Measurements from ENCODE around the gene SLC23A1.

Gene SLC23A1

DNA sequence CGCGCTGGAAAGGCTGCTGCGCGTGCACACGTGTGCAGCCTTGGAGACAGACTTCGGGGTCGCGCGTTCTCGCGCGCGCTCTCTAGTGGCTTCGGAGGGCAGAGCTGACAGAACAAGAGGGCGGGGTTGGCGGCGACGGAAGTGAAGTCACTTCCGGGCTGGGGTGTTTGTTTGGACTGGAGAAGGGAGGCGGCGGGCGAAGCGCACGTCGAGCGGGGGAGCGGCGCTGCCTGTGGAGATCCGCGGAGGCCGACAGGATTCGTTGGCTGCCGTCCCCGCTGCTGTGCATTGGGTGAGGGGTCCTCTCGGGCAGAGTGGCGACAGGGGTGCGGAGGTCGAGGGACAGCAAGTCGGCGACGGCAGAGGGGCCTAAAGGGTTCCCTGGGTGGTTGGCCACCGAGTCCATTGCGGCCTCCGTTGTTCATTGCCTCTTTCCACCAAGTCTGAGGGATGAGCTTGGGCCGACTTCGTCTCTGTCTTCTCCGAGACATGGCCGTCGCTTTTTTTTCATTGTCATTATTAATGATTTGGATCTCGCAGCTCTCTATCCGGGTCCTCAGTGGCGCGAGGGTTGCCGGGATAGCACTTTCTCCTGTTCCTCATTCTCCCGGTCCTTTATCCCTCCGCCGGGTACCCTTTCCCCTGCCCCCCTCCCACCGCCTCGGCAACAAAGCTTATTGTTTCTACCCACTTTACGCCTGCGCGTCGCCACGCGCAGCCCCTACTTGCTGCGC, 41.2 kb downstream of the SLC23A1 start, which contains the start of gene PAIP2:
Gene PAIP2 (plus strand): TSS at position 166 of the 734 bp plus-strand sequence. CDS start 21,931 bp downstream, outside the sequence.
- Histone ChIP-seq H3K36me3 (ENCODE audit: control insufficient read depth, insufficient read depth, low read length) (peaks cover 10% of the 10 kb centered on the region; the same call in 1 of the 2 replicates), H3K9ac (ENCODE audit: low read length) (peak within 1 kb of the TSS; percentile 98), H3K4me1 (ENCODE audit: control insufficient read depth, insufficient read depth, low read length) (peaks cover 10% of the 10 kb centered on the region), H3K27ac (ENCODE audit: low read depth, low read length) (peak within 1 kb of the TSS; percentile 95), H3K27me3 (ENCODE audit: control insufficient read depth, insufficient read depth, low read length) (no peaks in the 10 kb centered on the region), H3K4me3 (ENCODE audit: low read depth, low read length) (peak within 1 kb of the TSS; percentile 97), H3K9me3 (ENCODE audit: control insufficient read depth, insufficient read depth, low read depth, low read length) (no peaks in the 10 kb centered on the region)

DNA sequence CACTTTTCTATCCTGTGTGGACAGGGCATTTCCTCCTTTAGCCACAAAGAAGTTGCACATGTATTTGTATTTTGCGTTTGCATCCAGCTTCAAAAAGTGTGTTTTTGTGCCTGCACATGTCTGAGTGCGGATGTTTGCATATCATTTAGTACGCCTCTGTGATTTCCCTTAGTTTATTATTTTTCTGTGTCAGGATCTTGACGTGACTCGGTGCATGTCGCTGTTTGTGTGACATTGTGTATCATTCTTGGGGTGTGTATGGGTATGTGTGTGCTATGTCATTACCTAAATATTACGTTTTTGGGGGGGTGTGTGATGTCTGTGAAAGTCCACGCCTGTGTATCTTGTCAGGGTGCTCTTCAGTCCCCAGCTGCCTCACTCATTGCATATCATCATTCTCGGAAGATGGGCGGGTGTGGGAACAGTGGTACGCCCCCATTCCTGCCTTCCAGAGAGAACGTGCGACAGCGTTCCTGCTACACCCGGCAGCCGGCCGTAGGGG, 41.9 kb downstream of the SLC23A1 start:
- Histone ChIP-seq H3K4me3 (ENCODE audit: low read depth, low read length) (peak overlapping the region; percentile 97), H3K9ac (ENCODE audit: low read length) (peak overlapping the region; percentile 32), H3K36me3 (ENCODE audit: control insufficient read depth, insufficient read depth, low read length) (peaks cover 10% of the 10 kb centered on the region; the same call in 1 of the 2 replicates), H3K27ac (ENCODE audit: low read depth, low read length) (no peak overlapping the region), H3K9me3 (ENCODE audit: control insufficient read depth, insufficient read depth, low read depth, low read length) (no peaks in the 10 kb centered on the region), H3K27me3 (ENCODE audit: control insufficient read depth, insufficient read depth, low read length) (no peaks in the 10 kb centered on the region), H3K4me1 (ENCODE audit: control insufficient read depth, insufficient read depth, low read length) (peaks cover 10% of the 10 kb centered on the region)

DNA sequence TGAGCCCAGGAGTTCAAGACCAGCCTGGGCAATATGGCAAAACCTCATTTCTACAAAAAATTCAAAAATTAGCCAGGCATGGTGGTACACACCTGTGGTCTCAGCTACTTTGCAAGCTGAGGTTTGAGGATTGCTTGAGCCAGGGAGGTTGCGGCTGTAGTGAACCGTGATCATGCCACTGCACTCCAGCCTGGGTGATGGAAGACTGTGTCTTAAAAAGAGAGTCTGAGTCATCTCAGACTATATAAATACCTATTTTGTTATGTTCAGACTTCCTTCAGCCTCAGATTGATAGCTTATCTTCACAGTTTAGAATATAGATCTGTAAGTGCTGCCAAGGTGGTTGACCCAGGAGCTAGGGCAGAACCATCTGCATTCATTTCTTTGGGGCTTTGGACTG, 43.0 kb downstream of the SLC23A1 start:
- Histone ChIP-seq H3K27ac (ENCODE audit: low read depth, low read length) (no peak overlapping the region), H3K36me3 (ENCODE audit: control insufficient read depth, insufficient read depth, low read length) (peaks cover 6% of the 10 kb centered on the region; the same call in 1 of the 2 replicates), H3K9me3 (ENCODE audit: control insufficient read depth, insufficient read depth, low read depth, low read length) (no peaks in the 10 kb centered on the region), H3K4me3 (ENCODE audit: low read depth, low read length) (no peak overlapping the region), H3K4me1 (ENCODE audit: control insufficient read depth, insufficient read depth, low read length) (peaks cover 10% of the 10 kb centered on the region), H3K9ac (ENCODE audit: low read length) (no peak overlapping the region), H3K27me3 (ENCODE audit: control insufficient read depth, insufficient read depth, low read length) (no peaks in the 10 kb centered on the region)

- Histone ChIP-seq H3K9ac (ENCODE audit: low read length) (no peak overlapping the region), H3K27me3 (ENCODE audit: control insufficient read depth, insufficient read depth, low read length) (no peaks in the 10 kb centered on the region), H3K4me1 (ENCODE audit: control insufficient read depth, insufficient read depth, low read length) (no peaks in the 10 kb centered on the region), H3K27ac (ENCODE audit: low read depth, low read length) (no peak overlapping the region), H3K36me3 (ENCODE audit: control insufficient read depth, insufficient read depth, low read length) (peaks cover 28% of the 10 kb centered on the region), H3K4me3 (ENCODE audit: low read depth, low read length) (no peak overlapping the region), H3K9me3 (ENCODE audit: control insufficient read depth, insufficient read depth, low read depth, low read length) (no peaks in the 10 kb centered on the region)
Observed at GRCh38 chr5:139335811-139336210, 47.3 kb downstream of the SLC23A1 start.
